GM12873 (cell line): ENCODE measurements around the gene RNU1-2.
"Not testable (repeated sequence)": the region's sequence is repeated elsewhere in the genome, so short reads cannot be mapped to it uniquely, and the experiment has no call there.

ENCODE experiments used
- TF ChIP-seq, protein P1 (sequence below): IDR thresholded peaks from 2 replicates; pipeline ENCODE4 v1.5.1; 2012; ENCODE audit warnings: low read depth, mild to moderate bottlenecking, moderate library complexity, low read length, control low read depth; ENCODE audit not compliant: insufficient read depth; ENCODE audit errors: missing control alignments

Gene RNU1-2

DNA sequence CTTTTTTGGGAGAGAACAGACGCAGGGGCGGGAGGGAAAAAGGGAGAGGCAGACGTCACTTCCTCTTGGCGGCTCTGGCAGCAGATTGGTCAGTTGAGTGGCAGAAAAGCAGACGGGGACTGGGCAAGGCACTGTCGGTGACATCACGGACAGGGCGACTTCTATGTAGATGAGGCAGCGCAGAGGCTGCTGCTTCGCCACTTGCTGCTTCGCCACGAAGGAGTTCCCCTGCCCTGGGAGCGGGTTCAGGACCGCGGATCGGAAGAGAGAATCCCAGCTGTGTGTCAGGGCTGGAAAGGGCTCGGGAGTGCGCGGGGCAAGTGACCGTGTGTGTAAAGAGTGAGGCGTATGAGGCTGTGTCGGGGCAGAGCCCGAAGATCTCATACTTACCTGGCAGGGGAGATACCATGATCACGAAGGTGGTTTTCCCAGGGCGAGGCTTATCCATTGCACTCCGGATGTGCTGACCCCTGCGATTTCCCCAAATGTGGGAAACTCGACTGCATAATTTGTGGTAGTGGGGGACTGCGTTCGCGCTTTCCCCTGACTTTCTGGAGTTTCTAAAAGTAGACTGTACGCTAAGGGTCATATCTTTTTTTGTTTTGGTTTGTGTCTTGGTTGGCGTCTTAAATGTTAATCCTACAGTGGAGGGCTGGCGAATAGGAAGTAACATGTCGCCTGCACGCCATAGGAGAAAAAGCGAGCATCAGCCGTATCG, at the start of gene RNU1-2:
RNU1-2 (plus strand) TSS at position 383 of the 718 bp plus-strand sequence.
- TF ChIP-seq, protein P1, sequence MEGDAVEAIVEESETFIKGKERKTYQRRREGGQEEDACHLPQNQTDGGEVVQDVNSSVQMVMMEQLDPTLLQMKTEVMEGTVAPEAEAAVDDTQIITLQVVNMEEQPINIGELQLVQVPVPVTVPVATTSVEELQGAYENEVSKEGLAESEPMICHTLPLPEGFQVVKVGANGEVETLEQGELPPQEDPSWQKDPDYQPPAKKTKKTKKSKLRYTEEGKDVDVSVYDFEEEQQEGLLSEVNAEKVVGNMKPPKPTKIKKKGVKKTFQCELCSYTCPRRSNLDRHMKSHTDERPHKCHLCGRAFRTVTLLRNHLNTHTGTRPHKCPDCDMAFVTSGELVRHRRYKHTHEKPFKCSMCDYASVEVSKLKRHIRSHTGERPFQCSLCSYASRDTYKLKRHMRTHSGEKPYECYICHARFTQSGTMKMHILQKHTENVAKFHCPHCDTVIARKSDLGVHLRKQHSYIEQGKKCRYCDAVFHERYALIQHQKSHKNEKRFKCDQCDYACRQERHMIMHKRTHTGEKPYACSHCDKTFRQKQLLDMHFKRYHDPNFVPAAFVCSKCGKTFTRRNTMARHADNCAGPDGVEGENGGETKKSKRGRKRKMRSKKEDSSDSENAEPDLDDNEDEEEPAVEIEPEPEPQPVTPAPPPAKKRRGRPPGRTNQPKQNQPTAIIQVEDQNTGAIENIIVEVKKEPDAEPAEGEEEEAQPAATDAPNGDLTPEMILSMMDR, result not testable (repeated sequence)

DNA sequence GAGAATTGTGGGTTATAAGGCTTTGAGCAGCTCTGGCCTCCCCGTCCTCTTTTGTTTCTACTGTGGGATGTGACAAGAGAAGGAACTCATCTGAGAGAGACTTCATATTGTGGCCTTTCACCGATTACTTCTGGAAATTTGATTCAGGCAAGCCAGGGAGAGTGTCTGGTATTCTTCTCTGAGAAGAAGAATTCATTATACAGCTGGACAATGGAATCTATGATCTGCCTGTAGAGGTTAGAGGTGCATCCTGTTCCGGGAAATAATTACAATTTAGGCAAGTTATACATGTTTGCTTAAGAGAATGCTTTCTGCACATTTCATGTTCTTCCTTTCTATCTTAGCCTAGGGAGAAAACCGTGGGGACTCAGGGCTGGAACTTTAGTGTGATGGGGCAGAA, 12.8 kb upstream of the RNU1-2 start:
- TF ChIP-seq, protein P1, result no peak

DNA sequence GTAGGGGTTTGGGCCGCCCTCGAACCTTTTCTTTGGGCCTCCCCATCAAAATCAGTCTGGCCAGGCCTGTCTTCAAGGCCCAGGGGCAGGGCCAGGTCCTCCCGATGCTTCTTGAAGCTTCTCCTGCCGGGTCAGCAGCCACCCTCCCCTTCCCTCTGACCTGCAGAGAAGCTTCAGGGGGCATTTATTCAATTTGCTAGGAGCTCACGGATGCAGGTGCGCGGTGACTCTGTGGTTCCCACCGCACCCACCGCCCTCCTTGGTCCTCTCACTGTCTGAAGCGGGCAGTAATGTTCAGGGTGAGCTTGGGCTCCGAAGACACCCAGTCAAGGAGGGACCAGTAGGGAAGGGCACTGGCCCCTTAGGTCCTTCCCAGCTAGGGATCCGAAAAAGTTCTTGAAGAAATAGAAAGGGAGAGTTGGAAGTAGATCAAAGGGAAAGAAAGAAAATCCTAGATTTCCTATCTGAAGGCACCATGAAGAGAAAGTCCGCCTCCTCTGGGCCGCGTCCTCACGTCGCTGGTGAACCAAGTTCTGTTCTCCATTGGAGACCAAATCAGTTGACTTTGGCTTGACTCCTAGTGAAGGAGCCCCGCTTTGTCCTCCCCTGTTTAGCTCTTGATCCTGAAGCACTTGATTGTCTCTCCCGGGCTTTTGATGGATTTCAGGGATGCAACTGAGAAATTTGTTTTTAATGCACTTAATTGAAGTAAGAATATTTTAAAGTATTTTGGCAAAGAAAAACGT, 8.7 kb upstream of the RNU1-2 start:
- TF ChIP-seq, protein P1, result no peak

DNA sequence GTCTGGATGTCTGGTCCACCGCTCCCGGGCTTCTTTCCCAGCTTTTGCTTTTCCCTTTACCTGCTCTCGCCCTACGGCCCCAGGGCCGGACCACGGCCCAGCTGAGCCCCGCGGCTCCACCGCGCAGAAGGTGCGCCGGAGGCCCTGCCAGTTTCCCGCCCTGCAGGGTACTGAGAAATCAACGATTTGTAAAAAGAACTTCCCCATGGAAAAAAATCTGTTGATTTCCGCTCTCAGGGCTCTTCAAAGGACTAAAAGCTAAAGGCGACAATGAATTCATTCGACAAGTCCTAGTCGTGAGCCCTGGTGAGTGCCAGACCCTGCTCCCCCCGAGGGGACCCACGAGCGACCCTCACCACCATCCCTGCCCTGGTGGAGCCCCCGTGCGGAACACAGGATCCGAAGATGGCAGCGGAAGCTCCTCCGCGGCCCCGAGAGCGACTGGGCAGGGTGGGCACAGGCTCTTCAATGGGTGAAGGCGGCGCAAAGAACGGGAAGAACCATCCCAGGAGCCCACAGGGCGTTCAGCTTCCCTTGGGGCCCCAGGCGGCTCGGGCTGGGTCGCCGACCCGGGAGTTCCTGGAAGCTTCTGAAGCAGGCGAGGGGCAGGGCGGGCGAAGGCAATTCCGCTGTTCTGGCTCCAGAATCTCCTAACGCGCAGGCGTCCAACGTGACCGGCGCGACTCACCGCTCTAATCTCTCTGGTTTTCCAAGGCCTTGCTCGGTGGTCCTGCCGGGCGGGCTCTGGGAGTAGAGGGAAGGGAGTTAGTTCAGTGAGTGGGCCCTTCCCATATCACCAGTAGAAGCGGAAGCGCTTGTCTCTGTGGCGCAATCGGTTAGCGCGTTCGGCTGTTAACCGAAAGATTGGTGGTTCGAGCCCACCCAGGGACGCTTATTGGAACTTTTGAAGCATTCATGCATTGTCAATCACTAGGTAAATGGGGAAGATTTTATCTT, 6.6 kb upstream of the RNU1-2 start:
- TF ChIP-seq, protein P1, result no peak

DNA sequence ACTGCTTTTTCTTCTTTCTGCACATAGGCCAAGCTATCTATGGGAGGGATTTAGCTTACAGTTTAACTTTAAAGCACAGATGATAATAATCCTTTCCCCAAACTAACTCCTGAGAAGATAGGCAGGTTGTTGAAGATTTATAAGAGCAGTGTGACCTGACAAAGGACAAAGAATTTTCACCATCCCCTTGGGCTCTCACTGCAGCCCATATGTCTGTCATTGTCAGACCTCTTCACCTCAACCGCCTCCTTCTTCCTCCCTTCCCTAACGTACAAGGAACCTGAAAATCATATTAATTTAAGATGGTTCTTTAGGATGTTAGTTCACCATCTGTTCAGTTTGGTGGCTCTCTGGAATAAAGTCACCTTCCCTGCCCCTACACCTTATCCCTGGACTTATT, 5.0 kb downstream of the RNU1-2 start:
- TF ChIP-seq, protein P1, result no peak

DNA sequence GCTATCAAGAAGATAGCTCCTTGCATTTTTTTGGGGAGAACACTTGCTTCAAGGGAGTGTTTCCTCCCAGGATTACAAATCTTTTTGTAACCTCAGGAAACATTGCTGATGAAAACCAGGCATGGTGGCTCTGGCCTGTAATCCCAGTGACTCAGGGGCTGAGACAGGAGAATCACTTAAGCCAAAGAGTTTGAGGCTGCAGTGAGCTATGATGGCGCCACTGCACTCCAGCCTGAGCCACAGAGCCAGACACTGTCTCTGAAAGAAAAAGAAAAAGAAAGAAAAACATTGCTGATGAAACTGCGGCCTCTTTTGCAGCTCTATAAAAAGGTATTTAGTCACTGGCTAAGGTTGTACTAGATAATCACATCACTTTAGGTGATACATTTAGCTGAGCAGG, 7.3 kb downstream of the RNU1-2 start:
- TF ChIP-seq, protein P1, result no peak

DNA sequence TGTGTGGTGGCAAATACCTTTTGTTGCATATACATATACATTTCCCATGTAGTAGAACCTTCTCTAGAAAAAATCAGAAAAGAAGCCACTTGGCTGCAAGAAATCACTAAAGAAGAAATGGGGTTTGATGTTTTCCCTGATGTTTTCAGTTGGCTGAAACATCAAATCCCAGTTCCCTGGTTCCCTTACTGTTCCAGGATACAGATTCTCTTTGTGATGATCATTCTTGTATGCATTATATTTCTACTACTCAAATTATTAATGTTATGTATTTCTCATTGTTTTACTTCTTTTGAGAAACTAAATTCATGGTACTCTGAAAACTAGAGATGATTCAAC, 7.6 kb downstream of the RNU1-2 start:
- TF ChIP-seq, protein P1, result no peak
